Right kidney (tissue), 1 donor: ENCODE measurements around the gene MST1.

Experiments used
- DNase-seq: peaks from one replicate; pipeline ENCODE4 v3.0.0-alpha.2; 2016

MST1 gene

GRCh38 chr3:49656541-49657112 lies 32.6 kb downstream of the MST1 start:
- DNase-seq, result no peak

- no peak for DNase-seq
Measured at GRCh38 chr3:49655731-49656285, 33.5 kb downstream of the MST1 start.

GRCh38 chr3:49654955-49655556 lies 34.2 kb downstream of the MST1 start:
- DNase-seq, result no peak

GRCh38 chr3:49654176-49654825 lies 35.0 kb downstream of the MST1 start:
- DNase-seq, result no peak

GRCh38 chr3:49653621-49654020 lies 35.7 kb downstream of the MST1 start:
- DNase-seq, result no peak

- peak; percentile 37 for DNase-seq
Measured at GRCh38 chr3:49652903-49653415, 36.3 kb downstream of the MST1 start.

GRCh38 chr3:49652218-49652902 lies 36.9 kb downstream of the MST1 start:
- DNase-seq, result no peak

- DNase-seq, result no peak
Measured at GRCh38 chr3:49650637-49651036, 38.6 kb downstream of the MST1 start.

GRCh38 chr3:49650177-49650576 lies 39.1 kb downstream of the MST1 start:
- DNase-seq, result no peak

- no peak for DNase-seq
Measured at GRCh38 chr3:49649576-49649975, 39.7 kb downstream of the MST1 start.

- DNase-seq, result no peak
Measured at GRCh38 chr3:49648354-49649019, 40.8 kb downstream of the MST1 start.

- DNase-seq, result no peak
Measured at GRCh38 chr3:49647741-49648140, 41.5 kb downstream of the MST1 start.

- DNase-seq, result no peak
Measured at GRCh38 chr3:49646236-49646635, 43.0 kb downstream of the MST1 start.

GRCh38 chr3:49644684-49645083 lies 44.6 kb downstream of the MST1 start:
- DNase-seq, result no peak

GRCh38 chr3:49642708-49643145 lies 46.5 kb downstream of the MST1 start:
- DNase-seq, result no peak

- DNase-seq, result no peak
Measured at GRCh38 chr3:49641921-49642707, 47.2 kb downstream of the MST1 start.

GRCh38 chr3:49641292-49641691 lies 48.0 kb downstream of the MST1 start:
- no peak for DNase-seq

- DNase-seq, result no peak
Measured at GRCh38 chr3:49639551-49639950, 49.7 kb downstream of the MST1 start.

GRCh38 chr3:49638445-49638844 lies 50.8 kb downstream of the MST1 start:
- DNase-seq, result no peak

GRCh38 chr3:49636883-49637609 lies 52.2 kb downstream of the MST1 start:
- no peak for DNase-seq

- DNase-seq, result no peak
Measured at GRCh38 chr3:49634736-49635135, 54.5 kb downstream of the MST1 start.
